ENCODE data around the gene TEKT5.

- TF ChIP-seq, protein P1, sequence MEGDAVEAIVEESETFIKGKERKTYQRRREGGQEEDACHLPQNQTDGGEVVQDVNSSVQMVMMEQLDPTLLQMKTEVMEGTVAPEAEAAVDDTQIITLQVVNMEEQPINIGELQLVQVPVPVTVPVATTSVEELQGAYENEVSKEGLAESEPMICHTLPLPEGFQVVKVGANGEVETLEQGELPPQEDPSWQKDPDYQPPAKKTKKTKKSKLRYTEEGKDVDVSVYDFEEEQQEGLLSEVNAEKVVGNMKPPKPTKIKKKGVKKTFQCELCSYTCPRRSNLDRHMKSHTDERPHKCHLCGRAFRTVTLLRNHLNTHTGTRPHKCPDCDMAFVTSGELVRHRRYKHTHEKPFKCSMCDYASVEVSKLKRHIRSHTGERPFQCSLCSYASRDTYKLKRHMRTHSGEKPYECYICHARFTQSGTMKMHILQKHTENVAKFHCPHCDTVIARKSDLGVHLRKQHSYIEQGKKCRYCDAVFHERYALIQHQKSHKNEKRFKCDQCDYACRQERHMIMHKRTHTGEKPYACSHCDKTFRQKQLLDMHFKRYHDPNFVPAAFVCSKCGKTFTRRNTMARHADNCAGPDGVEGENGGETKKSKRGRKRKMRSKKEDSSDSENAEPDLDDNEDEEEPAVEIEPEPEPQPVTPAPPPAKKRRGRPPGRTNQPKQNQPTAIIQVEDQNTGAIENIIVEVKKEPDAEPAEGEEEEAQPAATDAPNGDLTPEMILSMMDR (IDR thresholded peaks at IDR 0.05), result no peak
- no peak for TF ChIP-seq POLR2A (IDR thresholded peaks at IDR 0.05)
These were observed 16.1 kb downstream of the TEKT5 start for GRCh38 chr16:10678655-10679054.

All from body of pancreas (tissue), 4 donors.